ENCODE data around the gene MTIF3. TPM values are rescaled to one million over a fixed set of nuclear protein-coding genes. Genes with fewer than 3 reads are reported as not detected.

The MTIF3 gene
- total RNA-seq, 1 donor, result 66.1 TPM

- TF ChIP-seq, protein P1, sequence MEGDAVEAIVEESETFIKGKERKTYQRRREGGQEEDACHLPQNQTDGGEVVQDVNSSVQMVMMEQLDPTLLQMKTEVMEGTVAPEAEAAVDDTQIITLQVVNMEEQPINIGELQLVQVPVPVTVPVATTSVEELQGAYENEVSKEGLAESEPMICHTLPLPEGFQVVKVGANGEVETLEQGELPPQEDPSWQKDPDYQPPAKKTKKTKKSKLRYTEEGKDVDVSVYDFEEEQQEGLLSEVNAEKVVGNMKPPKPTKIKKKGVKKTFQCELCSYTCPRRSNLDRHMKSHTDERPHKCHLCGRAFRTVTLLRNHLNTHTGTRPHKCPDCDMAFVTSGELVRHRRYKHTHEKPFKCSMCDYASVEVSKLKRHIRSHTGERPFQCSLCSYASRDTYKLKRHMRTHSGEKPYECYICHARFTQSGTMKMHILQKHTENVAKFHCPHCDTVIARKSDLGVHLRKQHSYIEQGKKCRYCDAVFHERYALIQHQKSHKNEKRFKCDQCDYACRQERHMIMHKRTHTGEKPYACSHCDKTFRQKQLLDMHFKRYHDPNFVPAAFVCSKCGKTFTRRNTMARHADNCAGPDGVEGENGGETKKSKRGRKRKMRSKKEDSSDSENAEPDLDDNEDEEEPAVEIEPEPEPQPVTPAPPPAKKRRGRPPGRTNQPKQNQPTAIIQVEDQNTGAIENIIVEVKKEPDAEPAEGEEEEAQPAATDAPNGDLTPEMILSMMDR (IDR thresholded peaks at IDR 0.05; ENCODE audit: insufficient read depth, low read depth, low read length), result no peak
- peak; percentile 25 for DNase-seq (ENCODE audit: low read depth)
- H3K4me3 ChIP-seq (ENCODE audit: low read depth, low read length), result no peak overlapping the region
These were observed 11.7 kb upstream of the MTIF3 start for GRCh38 chr13:27461940-27462584.

- peak overlapping the region; percentile 32 for H3K4me3 ChIP-seq (ENCODE audit: low read depth, low read length)
- peak; percentile 22 for DNase-seq (ENCODE audit: low read depth)
- TF ChIP-seq, protein P1 (IDR thresholded peaks at IDR 0.05; ENCODE audit: insufficient read depth, low read depth, low read length), result no peak
These were observed 5.0 kb upstream of the MTIF3 start for GRCh38 chr13:27455331-27455855.

- TF ChIP-seq, protein P1 (IDR thresholded peaks at IDR 0.05; ENCODE audit: insufficient read depth, low read depth, low read length), result no peak
- H3K4me3 ChIP-seq (ENCODE audit: low read depth, low read length), result peak overlapping the region; percentile 97
- DNase-seq (ENCODE audit: low read depth), result peak; percentile 66
These were observed 632 bp upstream of the MTIF3 start for GRCh38 chr13:27450921-27451471.

DNA sequence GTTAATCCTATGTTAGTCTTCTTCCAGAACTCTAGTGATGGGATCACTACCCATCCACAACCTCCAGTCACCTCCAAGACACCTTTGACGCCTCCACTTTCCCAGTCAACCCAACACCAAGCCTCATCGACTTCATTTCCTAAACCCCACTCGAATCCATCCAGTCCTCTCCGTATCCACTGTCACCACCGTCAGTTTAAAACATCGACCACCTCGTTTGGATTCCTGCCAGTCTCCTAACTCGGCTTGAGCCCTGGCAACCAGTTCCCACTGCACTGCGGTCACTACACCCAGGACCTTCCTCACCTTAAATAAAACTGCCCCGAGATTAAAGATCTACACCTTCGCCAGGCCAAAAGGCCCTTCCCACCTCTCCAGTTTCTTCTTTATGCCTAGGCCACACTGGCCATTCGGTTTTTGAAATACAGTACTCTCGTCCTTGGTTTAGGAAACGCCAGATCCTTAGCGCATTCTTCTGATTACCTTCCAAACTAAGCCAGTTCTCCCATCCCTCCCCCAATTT lies 1.2 kb downstream of the MTIF3 start:
- TF ChIP-seq, protein P1 (IDR thresholded peaks at IDR 0.05; ENCODE audit: insufficient read depth, low read depth, low read length), result no peak
- H3K4me3 ChIP-seq (ENCODE audit: low read depth, low read length), result peak overlapping the region; percentile 97
- no peak for DNase-seq (ENCODE audit: low read depth)

DNA sequence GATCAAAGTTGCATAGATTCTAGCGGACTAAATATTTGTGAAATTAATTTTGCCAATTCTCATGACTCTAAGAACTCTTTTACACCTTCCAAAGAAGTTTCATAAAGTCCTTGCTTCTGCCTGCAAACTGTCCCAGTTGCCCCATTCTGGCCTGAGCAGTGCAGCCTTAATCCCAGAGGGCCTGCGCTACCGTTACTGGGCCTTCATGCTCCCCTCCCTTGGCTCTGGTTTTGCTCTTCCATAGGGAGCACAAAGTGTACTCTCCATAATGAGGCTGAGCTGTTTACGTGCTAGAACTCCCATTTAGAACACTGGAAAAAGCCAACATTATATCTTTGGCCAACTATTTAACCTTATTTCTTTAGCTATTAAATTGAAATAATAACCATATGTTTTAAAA lies 2.1 kb downstream of the MTIF3 start:
- no peak overlapping the region for H3K4me3 ChIP-seq (ENCODE audit: low read depth, low read length)
- TF ChIP-seq, protein P1 (IDR thresholded peaks at IDR 0.05; ENCODE audit: insufficient read depth, low read depth, low read length), result no peak
- no peak for DNase-seq (ENCODE audit: low read depth)

DNA sequence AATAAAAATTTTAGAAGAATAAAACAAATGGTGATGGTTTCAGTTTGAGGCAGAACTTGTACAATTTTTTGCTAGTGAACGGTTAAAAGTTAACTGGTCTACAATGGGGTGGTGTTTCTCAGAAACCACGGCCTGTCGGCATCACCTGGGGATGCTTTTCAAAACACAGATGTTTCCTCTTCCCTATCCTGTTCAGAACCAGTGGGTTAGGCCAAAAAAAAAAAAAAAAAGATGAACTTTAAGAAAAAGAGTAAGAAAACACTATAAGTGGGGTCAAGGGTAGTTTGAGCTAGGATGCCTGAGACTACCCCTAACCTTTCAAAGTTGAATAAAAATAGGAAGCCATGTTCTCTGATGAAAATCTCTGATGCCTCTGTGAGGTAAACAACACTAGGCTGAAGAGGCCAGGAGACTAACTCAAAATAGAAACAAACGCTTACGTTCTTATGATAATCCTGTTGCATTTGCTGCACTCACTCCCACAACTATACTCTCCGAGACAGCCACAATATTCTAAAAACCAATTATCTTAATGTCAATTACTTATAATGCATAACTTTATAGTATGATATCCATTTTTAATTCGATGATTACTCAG lies 3.3 kb downstream of the MTIF3 start:
- H3K4me3 ChIP-seq (ENCODE audit: low read depth, low read length), result no peak overlapping the region
- TF ChIP-seq, protein P1 (IDR thresholded peaks at IDR 0.05; ENCODE audit: insufficient read depth, low read depth, low read length), result no peak
- DNase-seq (ENCODE audit: low read depth), result no peak
